GM18951 (cell line): ENCODE measurements around the gene KDELR3.

ENCODE experiments used
- POLR2A ChIP-seq: IDR thresholded peaks from 4 replicates; pipeline ENCODE4 v1.6.1; 2011; ENCODE audit warnings: mild to moderate bottlenecking; ENCODE audit not compliant: insufficient read length, insufficient read depth; ENCODE audit errors: extremely low read depth
- in situ Hi-C: fragments of 300-500 bp; cut with MboI; formaldehyde crosslinking; loops from one replicate; pipeline ENCODE4 v1.12.0; 2022; ENCODE audit warnings: low sequenced_read_pairs, mixed read lengths, inconsistent platforms; ENCODE audit not compliant: unreplicated experiment

KDELR3 gene

DNA sequence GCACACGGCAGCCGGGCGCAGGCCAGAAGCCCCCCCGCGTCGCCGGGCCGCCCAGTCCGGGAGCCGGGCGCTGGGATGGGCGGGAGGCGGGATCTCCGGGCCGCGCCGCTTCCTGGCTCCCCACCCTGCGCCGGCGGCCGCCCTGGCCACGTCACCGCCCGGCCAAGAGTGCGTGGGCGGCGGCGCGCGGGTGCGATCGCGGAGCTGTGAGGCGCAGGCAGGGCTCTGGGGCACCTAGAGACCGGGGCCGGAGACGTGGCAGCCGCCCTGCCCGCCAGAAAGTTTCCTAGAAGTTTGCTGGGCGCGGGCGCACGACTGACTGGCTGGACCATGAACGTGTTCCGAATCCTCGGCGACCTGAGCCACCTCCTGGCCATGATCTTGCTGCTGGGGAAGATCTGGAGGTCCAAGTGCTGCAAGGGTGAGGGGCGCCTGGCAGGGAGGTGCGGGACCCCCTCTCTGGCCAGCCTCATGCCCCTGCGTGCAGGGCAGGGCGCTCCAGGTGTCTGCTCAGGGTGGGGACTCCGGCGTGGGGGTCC is at the start of gene KDELR3:
TSS of gene KDELR3 (plus strand) at position 193 of the 539 bp plus-strand sequence. CDS start at position 331, 138 bp downstream.
- no peak for TF ChIP-seq POLR2A
- in situ Hi-C loops: no loop called here

GRCh38 chr22:38418589-38418988 is 49.3 kb upstream of the KDELR3 start:
- no peak for TF ChIP-seq POLR2A
- in situ Hi-C loops: no loop called here

- no peak for TF ChIP-seq POLR2A
- in situ Hi-C loops: no loop called here
Measured at GRCh38 chr22:38419121-38419857, 48.6 kb upstream of the KDELR3 start.

DNA sequence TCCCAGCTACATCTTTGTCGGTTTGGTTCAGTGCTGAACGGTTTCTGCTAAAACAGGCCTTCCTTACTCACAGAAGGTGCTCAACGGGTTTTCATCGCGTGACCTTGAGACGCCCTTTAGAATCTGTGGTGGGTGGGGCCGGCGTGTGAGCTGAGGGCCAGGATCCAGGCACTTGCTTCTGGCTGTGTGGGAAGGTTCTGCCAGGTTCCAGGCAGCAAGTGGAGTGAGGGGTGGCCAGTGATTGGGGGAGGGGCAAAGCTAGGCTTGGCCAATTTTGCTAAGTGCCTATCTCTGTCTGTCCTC is 48.1 kb upstream of the KDELR3 start:
- in situ Hi-C loops: no loop called here
- TF ChIP-seq POLR2A: no peak

- no peak for TF ChIP-seq POLR2A
- in situ Hi-C loops: no loop called here
Measured at GRCh38 chr22:38420734-38421133, 47.2 kb upstream of the KDELR3 start.

DNA sequence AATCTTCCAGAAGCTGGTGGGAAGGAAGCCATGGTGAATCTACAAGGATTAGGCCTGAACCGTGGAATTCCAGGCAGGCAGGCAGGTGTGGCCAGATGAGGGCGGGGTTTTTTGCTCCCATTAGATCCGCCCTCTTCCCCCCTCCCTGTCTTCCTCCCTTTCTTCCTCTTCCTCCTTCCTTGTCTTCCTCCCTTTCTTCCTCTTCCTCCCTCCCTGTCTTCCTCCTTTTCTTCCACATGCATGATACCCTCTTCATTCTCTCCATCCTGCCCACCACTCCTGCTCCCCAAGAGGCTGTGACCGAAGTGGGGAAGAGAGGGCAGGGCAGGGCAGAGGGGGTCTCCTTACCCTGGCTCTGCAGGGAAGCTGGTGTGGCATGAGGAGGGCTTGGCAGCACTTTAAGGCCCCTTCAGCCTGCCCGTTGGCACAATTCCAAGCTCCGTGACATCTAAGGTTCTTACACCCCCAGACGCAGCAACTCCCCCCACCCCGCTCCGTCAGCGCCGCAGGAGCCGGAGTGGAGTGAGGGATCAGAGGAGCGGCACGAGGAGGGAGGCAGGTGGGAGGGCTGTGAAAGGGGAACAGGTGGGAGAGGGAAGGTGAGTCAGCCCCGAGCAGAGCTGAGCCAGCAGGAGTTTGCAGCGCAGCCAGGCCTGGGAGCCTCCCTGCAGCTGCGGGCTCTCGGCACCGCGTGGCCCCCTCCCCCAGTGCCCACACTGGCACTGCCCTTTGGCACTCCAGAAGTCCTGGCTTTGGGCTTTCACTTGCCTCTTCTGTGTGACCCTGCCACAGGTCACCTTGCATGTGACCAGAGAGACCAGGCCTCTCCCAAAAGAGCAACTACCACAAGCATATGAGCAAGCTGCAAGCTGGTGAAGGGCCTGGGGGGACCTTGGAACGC is 45.0 kb upstream of the KDELR3 start:
- in situ Hi-C loops: no loop called here
- TF ChIP-seq POLR2A: no peak

DNA sequence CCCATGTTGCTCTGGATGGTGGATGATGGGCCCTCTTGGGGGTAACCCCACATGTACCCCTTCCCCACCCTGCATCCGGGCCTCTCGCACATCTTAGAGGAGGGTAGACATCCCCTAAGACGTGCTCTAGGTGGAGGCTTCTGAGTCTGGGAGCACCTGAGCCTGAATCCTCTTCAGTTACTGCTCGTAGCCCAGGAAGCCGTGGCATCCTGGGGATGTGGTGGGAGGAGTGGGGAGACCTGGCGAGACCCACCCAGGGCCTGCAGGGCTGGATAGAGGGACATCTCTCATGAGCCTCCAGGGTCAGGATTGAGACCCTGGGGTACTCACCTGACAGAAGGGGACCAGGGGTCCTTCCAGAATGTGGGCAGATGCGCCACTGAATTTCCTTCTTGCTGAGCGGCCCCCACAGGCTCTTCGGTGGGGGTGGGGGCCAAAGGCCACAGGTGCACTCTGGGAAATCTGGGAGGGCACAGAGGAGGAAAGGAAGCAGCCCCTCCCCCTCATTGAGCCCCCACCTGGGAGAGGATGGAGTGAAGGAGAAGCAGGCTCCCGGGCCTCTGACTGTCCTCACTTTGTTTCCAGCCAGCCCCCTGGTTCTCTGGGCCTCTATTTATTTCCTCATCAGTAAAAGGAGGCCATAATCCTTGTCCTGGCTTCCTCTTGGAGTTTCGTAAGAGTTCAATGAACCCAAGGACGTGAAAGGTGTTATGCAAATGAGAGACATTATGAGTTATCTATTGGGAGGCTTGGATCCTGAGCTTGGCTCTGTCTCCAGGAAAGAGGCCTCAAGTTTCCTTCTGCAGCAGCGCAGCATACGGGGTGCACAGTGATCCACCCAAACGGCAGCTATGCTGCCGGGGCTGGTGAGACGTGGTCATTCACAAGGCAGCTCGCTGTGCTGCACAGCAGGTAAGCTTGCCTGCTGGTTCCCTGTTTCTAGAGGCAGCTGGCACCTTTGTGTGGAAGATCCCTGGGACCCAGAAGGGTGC is 44.1 kb upstream of the KDELR3 start:
- no peak for TF ChIP-seq POLR2A

DNA sequence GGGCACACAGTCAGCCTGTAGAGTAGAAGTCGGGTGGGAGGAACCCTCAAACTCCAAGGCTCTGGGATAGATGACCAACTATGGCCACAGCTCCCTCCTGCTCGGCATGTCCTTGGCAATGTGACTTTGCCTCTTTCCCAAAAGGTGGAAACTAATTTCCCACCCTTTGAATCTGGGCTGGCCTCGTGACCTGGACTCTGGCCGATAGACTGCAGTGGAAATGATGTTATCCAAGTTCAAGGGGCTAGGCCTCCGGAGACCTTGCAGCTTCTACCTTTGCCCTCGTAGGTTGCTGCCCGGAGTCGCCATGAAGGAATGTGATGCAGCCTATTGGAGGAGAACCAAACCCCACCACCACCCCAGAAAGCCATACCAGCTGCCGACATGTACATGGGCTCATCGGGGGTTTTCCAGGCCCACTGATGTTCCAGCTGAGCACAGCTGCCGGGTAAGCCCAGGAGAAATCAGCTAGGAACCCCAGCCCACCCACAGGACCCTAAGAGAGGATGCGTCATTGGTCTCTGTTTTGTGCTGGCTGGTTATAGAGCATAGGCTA is 43.3 kb upstream of the KDELR3 start:
- TF ChIP-seq POLR2A: no peak
- in situ Hi-C loops: no loop called here

More for the DNA sequence above, 44.1 kb upstream of the KDELR3 start:
- in situ Hi-C loops: no loop called here

- TF ChIP-seq POLR2A: no peak
- in situ Hi-C loops: no loop called here
Measured at GRCh38 chr22:38426628-38427027, 41.3 kb upstream of the KDELR3 start.

- no peak for TF ChIP-seq POLR2A
- in situ Hi-C loops: no loop called here
Measured at GRCh38 chr22:38427465-38427864, 40.4 kb upstream of the KDELR3 start.

DNA sequence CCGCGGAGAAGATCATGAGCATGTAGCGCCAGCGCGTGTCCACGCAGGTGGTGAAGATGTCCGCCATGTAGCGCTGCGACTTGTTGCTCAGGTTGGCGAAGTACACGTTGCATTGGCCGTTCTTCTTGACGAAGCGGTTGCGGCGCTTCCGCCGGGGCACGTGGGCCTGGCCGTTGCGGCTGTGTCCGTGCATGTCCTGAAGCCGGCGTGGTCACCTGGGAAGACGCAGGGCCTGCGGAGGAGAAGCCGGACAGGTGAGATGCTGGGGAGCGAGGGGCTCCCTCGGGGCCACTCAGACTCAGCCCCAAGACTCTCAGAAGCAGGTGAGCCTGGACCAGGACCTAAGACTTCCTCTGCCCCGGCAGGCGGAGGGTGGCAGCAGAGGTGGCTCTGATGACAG is 40.0 kb upstream of the KDELR3 start:
- in situ Hi-C loops: no loop called here

GRCh38 chr22:38428714-38429113 is 39.2 kb upstream of the KDELR3 start:
- in situ Hi-C loops: no loop called here
- no peak for TF ChIP-seq POLR2A

More for the DNA sequence above, 40.0 kb upstream of the KDELR3 start:
- TF ChIP-seq POLR2A: no peak
